GM06990 (cell line): Measurements from ENCODE around the gene MOXD1.
A peak's percentile ranks its signal among the peaks of the same experiment; 100 is the strongest.

ENCODE experiments used
- DNase-seq: peaks from one replicate; pipeline ENCODE4 v3.0.0-alpha.2; 2011; ENCODE audit not compliant: insufficient read length; ENCODE audit errors: extremely low read depth
- H3K27me3 ChIP-seq: replicated peaks from 2 replicates; pipeline ENCODE4 v1.6.0; 2011; ENCODE audit warnings: low read length; ENCODE audit not compliant: control insufficient read depth, insufficient read depth
- H3K36me3 ChIP-seq: 2 replicates; pipeline ENCODE4 v1.5.1; 2011; ENCODE audit warnings: low read length; ENCODE audit not compliant: control insufficient read depth, insufficient read depth
- H3K4me3 ChIP-seq: replicated peaks from 2 replicates; pipeline ENCODE4 v1.5.1; 2011; ENCODE audit warnings: low read depth, mild to moderate bottlenecking, control low read depth, low read length
- CTCF ChIP-seq: IDR thresholded peaks from 2 replicates; pipeline ENCODE4 v1.5.1; 2011; ENCODE audit warnings: low read length, control low read depth, mild to moderate bottlenecking, inconsistent platforms; ENCODE audit not compliant: insufficient read depth, poor library complexity, severe bottlenecking

Gene MOXD1

GRCh38 chr6:132395015-132395597, 6.2 kb downstream of the MOXD1 start:
- H3K36me3 ChIP-seq = no peaks in the 10 kb centered on the region
- no peak overlapping the region for H3K4me3 ChIP-seq
- no peaks in the 10 kb centered on the region for H3K27me3 ChIP-seq
- no peak for TF ChIP-seq CTCF
- DNase-seq = no peak

GRCh38 chr6:132392792-132393191, 8.5 kb downstream of the MOXD1 start:
- DNase-seq = no peak
- Histone ChIP-seq H3K4me3 (no peak overlapping the region), H3K27me3 (no peaks in the 10 kb centered on the region), H3K36me3 (no peaks in the 10 kb centered on the region)
- peak; percentile 30 for TF ChIP-seq CTCF

- Histone ChIP-seq H3K36me3 (no peaks in the 10 kb centered on the region), H3K4me3 (no peak overlapping the region), H3K27me3 (no peaks in the 10 kb centered on the region)
- no peak for DNase-seq
- no peak for TF ChIP-seq CTCF
These were observed 9.0 kb downstream of the MOXD1 start for GRCh38 chr6:132392270-132392646.

GRCh38 chr6:132391391-132392269, 9.6 kb downstream of the MOXD1 start:
- no peak for DNase-seq
- H3K27me3 ChIP-seq = no peaks in the 10 kb centered on the region
- TF ChIP-seq CTCF = no peak
- H3K36me3 ChIP-seq = no peaks in the 10 kb centered on the region
- H3K4me3 ChIP-seq = no peak overlapping the region

GRCh38 chr6:132390451-132390850, 10.8 kb downstream of the MOXD1 start:
- Histone ChIP-seq H3K27me3 (no peaks in the 10 kb centered on the region), H3K36me3 (no peaks in the 10 kb centered on the region), H3K4me3 (no peak overlapping the region)
- no peak for DNase-seq
- TF ChIP-seq CTCF = no peak
